Body of pancreas (tissue), 4 donors: ENCODE results near the gene AOC3.

Experiments used
- POLR2A ChIP-seq, 3 donors: fragments of 450-650 bp; IDR thresholded peaks; one replicate each; pipeline ENCODE4 v1.6.1; 2016; ENCODE audit warnings: antibody characterized with exemption in 3 of 3, mild to moderate bottlenecking in 2 of 3
- TF ChIP-seq, protein P1 (sequence below), 7 experiments: fragments of 450-650 bp in 4 of 7; fragments of 200-600 bp in 3 of 7; sonication (generic) in 3 of 7; IDR thresholded peaks; one replicate each; pipeline ENCODE4 v1.5.1; 2016 to 2019; ENCODE audit warnings: antibody characterized with exemption in 7 of 7

DNA sequence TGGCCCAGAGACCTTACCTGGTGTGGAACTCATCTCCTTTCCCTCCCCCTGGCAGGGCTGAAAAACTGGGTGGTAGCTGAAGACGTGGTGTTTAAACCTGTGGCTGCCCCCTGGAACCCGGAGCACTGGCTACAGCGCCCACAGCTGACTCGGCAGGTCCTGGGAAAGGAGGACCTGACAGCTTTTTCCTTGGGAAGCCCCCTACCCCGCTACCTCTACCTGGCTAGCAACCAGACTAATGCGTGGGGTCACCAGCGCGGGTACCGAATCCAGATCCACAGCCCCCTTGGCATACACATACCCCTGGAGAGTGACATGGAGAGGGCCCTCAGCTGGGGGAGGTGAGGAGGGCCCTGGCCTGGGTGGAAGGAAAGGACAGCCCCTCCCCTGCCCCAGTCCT, 2.0 kb upstream of the AOC3 start:
- TF ChIP-seq, protein P1, sequence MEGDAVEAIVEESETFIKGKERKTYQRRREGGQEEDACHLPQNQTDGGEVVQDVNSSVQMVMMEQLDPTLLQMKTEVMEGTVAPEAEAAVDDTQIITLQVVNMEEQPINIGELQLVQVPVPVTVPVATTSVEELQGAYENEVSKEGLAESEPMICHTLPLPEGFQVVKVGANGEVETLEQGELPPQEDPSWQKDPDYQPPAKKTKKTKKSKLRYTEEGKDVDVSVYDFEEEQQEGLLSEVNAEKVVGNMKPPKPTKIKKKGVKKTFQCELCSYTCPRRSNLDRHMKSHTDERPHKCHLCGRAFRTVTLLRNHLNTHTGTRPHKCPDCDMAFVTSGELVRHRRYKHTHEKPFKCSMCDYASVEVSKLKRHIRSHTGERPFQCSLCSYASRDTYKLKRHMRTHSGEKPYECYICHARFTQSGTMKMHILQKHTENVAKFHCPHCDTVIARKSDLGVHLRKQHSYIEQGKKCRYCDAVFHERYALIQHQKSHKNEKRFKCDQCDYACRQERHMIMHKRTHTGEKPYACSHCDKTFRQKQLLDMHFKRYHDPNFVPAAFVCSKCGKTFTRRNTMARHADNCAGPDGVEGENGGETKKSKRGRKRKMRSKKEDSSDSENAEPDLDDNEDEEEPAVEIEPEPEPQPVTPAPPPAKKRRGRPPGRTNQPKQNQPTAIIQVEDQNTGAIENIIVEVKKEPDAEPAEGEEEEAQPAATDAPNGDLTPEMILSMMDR (IDR thresholded peaks at IDR 0.05): no peak
- no peak for TF ChIP-seq POLR2A (IDR thresholded peaks at IDR 0.05)
